IPS DF 19.7 (cell line): ENCODE measurements around the gene TTLL1.
"Not testable (repeated sequence)": the region's sequence is repeated elsewhere in the genome, so short reads cannot be mapped to it uniquely, and the experiment has no call there.

Source experiments
- DNase-seq: peaks from one replicate; pipeline ENCODE4 v3.0.0-alpha.2; 2013; ENCODE audit warnings: low read depth, low spot score

The TTLL1 gene

DNA sequence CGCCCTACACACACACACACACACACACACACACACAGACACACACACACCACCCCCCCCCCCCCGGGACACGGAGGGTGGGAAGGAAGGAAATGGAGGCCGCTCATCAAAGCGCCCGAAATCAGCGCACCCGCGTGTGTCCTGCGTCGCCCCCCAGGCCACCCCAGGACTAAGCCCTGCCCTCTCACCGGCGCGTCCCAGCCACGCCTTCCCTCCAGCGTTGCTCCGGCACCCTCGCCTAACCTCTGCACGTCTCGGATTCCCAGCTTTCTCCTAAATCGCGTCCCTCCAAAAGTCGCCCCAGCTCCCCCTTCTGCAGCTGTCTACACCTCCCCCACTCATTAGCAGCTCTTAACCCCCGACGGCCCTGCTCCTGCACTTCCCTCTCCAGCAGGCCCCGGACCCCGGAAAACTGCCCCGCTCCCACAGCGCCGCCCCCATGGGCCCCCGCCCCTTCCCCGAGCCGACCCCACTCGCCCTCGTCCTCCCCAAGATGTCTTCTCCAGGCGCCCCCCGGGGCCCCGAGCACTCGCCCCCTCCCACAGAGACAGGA lies 74.8 kb downstream of the TTLL1 start:
- no peak for DNase-seq

DNA sequence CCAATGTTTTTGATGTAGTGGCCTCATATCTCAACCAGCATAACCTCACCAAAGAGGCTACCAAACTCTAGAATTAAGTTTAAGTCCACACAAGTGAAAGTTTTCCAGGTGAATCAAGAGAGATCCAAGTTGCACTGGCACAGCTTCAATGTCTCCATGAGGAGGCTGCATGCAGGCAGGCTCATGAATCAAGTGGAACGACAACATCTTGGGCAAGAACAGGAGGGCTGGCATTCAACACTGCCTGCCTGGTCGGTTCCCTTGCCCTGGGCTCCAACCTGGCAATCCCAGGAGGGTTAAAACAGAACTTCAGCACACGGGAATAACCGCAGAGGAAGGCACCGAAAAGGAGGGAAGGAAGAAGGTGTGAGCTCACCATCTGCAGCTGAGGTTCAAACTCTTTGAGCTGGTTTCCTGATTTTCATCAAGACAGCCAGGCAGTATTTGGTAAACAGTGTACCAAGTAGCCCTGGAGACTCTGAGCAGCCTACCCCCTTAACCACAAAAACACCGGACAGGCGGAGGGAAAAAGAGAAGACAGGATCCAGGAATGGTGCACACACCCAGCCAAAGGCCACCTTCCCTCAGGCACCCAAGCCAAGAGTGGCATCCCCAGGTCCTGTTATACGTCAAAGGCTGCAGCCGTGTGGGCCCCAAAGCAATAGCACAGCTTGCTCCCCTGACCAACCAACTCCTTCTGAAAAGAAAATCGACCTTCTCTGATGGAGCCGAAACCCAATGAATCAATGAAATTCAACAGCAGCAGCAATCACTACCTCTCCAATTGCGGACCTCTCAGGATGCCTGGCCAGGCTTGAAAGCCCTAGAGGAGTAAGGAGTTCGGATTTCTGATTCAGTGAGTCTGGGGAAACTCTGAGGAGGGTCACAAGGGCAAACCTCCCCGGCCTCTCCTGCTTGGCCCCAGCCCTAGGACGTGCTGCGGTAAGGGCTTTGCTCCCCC lies 75.6 kb downstream of the TTLL1 start:
- no peak for DNase-seq

DNA sequence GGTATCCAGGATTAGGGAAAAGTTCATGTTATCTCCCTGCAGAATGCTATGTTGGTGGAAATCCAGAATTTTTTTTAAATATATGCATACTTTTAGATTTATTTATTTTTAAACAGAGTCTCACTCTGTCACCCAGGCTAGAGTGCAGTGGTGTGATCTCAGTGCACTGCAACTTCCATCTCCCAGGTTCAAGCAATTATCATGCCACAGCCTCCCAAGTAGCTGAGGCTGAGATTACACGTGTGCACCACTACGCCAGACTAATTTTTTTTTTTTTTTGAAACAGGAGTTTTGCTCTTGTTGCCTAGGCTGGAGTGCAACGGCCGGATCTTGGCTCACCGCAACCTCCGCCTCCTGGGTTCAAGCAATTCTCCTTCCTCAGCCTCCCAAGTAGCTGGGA lies 76.8 kb downstream of the TTLL1 start:
- DNase-seq, result no peak

DNA sequence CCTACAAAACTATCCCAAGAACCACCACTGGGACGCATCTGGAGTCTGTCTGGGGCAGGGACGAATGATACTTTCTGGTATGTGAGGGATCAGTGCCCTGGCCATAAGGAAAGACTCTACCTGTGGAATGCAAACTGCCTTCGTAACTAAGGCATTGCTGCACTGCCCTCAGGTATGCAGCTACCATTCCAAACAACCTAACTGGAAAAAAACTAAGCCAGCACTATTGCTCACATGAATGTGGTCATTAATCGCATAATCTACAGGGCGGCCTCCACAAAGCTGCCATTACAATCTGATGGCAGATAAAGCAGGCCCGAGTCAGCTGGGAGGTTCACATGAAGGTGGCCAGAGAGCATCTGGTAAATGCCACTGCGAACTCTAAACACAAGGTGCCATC lies 78.1 kb downstream of the TTLL1 start:
- DNase-seq, result no peak

DNA sequence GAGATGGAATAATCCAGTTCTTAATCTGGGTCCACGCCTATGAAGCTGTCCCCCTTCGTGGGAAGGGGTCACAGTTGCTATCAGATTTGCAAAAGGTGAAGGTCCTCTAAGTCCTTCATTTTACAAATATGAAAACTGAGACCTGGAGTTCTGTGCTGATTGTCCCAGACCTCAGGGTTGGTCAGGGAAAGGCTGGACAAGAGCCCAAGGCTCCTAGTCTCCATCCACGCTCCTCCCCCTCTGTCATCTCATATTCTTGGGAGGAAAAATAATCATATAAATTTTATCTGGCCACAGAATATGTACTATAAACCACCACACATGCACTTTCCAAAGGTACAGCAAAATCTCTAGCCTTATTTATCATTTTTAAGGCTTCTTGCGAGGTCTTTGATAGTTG lies 79.7 kb downstream of the TTLL1 start:
- DNase-seq, result no peak

DNA sequence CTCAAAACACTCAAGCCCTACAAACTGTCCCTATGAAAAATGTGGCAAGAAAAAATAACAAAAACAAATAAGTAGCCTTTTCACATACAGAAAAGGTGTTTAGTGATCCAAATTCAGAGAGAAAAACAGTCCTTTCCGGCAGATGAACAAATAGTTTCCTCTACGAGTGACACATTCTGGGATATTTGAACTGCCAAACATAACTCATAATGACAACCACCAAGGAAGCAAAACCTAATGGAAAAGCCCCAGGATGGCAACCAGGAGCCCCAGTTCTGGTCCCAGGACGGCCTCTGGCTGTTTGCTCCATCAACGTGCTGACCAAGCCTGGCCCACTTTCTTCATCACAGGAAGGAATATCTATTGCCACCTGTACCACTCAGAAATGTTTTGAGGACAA lies 80.3 kb downstream of the TTLL1 start:
- no peak for DNase-seq

DNA sequence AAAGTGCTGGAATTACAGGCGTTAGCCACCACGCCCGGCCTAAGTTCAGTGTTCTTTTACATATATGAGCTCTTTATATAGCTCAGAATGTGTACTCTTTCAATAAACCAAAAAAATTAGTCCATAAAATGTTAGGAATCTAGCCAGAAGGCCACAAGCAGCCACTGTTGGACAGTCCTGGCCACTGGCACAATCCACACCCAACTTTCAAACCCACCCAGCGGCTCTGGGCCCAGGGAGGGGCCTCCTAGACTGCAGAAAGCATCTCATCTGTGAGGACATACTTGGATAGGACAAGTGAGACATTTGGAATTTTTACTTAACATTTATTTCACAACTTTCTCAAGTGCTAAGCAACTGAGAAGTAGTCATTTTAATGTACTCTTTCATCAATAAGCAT lies 80.7 kb downstream of the TTLL1 start:
- DNase-seq, result no peak

DNA sequence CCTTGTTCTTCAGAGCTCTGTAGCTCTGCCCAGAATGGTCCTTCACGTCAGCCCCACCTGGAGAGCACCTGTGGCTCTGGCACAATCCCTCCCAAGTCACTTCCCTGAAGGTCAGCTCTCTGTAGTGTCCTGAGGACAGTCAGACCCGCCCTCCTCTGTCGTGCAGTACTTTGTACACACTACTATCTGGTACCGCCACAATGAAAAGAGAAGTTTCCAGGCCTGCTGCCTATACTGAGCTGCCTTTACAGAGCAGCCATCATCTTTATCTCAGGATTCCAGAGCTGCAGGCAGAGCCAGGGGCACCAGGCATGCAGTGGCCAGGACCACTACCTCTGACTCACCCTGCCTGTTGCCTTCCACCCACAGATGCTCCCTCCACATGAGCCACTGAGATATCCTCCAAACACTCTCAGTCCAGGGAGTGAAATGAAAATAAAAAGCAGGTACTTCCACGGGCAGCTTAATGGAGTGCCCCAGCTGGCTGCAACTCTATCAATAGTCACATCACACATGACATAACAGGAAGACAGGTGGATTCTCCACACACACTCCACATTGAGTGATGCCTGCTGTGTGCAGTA lies 81.6 kb downstream of the TTLL1 start:
- DNase-seq, result no peak

DNA sequence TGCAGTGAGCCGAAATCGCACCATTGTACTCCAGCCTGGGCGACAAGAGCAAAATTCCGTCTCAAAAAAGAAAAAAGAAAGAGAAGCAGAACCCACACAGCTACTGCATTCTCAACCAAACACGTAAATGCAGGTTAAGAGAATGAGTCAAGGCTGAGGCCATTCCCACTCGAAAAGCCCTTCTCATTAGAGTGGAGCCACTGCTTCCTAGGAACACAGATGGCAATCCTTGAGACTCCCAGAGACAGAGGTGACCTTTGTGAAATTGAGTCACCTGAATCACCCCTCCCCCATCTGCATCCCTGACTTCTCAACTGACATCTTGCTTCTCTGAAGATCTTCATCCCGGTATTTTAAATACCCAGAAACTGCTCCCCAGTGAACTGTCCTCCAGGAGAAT lies 82.4 kb downstream of the TTLL1 start:
- DNase-seq, result no peak

DNA sequence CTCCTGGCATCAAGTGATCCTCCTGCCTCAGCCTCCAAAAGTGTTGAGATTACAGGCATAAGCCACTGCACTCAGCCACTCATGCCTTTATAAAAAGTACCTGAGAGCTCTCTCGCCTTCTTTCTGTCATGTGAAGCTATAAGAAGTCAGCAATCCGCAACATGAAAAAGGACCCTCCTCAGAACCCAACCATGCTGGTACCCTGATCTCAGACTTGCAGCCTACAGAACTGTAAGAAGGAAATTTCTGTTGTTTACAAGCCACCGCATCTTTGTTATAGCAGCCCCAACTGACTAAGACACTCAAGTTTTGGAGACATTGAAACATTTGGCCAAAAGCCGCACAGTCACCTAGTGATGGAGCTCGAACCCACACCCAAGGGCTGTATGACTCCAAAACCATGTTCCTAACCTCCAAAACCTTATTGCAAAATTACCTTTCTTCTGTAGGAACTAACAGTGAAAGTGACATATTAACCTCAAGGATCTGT lies 83.1 kb downstream of the TTLL1 start:
- DNase-seq, result no peak

DNA sequence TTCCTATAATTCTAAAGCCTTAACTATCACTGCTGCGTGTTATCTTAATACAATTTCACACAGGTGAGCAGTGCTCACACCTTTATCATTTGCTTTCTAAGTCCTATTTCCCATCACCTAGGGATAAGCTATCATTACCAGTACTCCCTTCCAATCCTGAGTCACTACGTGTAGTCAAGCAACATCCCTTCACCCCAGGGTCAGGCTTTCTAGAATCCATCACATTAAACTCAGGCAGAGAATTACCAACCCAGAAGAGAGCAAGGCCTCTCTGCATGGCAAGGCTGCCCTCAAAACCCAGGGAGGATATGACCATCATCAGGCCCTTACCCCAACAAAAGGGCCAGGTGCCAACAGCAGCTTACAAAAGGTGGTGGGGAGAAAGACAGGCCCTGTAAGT lies 84.1 kb downstream of the TTLL1 start:
- no peak for DNase-seq

DNA sequence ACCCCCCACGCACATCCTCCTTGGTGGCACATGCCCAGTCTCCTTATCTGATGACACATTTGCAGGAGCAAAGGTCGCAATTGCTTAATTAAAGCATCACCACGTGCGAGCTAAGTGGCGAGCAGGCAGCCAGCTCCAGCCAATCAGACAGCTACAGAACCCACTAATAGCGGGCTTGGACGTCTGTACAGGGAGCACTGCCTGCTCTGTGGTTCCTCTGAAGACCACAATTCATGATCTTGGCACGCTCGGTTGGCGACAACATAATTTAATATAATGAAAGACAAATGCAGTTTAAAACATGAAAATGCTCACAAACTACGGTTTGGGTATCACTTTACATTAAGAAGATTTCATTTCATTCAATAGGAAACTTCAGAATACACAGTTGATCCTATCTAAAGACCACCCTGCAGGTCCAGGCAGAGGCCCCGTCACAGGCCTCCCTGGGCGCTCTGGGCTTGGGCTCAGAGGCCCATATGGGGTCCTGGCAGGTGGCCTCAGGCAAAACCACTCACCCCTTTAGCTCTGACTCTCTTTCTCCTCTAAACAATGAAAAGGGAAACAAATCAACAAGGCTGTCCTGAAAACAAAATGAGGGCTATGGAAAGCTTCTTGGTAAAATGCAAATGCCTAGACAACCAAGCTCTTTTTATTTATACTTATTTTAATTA lies 84.7 kb downstream of the TTLL1 start:
- no peak for DNase-seq

DNA sequence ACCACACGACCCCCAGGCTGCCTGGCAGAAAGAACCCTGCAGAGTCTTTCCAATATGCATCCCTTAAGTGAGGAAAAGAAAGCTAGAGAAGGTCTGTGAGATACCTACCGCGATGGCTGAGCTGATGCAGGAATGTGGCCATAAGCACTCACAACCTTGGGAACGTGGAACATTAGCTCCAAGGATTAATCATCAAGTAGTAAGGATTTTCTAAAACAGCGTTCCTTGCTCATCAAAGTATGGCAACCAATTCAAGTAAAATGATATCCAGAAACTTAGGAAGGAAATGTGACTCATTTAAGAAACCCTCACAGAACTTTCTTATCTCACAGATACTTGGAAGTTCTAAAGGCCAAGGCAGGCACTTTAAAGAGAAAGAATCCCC lies 87.0 kb downstream of the TTLL1 start:
- DNase-seq, result no peak

DNA sequence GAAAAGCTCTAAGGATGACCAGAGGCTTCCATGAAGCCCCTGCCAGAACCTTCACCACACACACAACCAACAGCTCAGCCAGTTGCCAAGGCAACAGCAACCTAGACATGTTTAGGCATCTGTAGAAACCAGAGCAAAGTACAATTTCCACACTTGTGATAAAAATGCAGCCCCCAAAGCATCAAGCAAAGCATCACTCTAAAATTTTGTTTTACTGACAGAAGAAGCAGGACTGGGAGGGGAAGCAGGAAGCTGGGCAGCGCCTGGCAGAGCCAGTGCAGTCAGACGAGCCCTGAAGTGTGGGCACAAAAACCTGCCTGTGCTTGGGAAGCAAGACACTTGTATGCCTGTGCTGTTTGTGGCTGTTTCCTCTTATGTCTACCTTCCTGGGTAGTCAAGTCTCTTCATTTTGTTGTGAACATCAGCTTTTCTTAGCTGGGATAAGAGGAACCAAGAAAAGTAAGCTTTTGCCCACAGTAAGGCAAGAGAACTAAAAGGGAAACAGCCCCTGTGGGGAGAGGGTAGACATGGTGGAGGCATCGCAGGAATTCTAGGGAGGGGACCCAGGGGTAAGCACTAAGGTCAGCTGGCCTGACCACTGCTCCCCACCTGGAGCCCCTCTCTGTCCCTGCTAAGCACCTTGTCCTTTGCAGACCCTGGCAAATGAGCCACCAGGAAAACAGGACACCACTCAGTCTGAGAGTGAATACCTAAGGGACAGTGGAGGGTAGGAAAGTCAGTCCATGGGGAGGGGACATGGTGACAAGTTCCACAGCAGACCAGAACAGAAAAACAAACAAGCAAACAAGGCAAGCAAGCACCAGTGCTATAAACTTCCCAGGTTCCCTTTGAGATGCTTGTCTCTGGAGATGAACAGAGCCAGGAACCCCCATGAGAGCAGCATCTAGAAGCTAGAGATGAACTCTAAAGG lies 87.7 kb downstream of the TTLL1 start:
- no peak for DNase-seq

DNA sequence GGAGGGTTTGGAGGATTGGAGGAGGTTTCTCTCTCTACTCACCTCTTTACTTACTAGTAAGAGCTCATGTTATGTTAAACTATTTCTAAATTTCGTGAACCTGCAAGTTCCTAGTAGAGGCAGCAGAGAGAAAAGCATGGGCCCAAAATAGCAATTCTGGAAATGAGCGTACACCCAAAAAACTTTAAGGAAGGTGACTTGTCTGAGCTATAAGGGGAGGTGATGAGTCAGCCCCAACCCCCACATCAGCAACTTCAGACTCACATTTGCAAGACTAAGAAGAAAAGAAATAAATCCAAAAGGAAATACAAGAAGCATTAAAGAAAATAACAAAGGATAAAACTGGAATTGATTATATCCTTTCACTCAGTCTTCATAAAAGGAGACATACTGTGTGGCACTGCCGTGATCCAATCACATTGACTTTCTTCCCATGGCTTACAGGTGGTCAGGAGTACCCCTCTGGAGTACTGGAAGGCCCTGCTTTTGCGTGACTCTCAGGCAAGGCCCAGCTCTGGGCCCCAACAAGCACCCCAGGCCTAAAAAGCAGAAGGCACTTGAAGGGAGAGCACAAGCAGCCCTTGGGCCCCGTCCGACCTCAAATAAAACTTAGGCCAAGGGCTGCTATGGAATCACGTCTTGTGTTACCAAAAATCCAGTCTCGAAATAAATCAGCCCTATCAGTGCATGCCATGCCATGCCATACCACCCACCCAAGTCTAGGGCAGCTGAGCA lies 88.6 kb downstream of the TTLL1 start:
- no peak for DNase-seq

DNA sequence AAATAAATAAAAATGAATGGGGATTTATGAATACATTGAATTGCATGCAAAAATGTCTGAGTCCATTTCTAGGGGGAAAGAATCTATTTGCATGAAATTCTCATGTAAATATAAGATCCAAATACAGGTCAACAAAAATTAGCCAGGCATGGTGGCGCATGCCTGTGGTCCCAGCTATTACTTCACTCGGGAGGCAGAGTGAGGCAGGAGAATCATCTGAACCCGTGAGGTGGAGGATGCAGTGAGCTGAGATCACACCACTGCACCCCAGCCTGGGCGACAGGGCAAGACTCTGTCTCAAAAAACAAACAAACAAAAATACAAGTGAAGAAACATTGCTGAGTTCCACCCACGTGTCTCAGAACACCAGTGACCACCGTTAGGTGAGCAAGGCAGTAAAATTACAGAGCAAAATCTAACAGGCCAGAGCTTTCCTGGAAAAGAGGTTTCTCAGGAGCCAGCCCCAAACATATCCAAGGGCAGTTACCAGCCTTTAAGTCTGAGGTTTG lies 91.6 kb downstream of the TTLL1 start:
- no peak for DNase-seq

DNA sequence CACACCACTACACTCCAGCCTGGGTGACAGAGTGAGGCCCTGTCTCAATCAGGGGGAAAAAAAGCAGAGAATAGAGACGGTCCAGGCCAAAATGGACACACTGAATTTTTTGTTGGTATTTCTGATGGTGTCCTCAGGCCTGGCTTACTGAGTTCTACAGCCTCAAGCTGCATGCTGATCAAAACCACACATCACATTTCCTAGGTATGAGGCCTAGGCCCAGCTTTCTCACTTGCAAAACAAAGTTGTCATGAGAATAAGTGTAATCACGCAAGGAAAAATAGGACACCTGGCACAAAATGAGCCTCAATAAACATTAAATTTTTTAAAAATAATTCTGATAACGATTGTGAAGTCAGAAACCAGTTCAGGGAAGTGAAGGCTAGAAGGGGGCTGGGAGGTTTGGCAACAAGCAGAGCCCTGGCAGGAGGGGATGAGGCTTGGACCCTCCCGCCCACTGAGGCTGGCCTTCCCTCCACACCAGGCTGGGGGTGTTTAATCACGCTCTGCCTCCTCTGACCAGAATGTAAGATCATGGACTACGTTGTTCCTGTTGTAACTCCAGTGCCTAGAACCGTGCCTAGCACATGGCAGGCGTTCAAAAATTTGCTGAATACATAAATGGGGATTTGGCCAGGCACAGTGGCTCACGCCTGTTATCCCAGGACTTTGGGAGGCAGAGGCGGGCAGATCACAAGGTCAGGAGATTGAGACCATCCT lies 92.4 kb downstream of the TTLL1 start:
- DNase-seq, result no peak

DNA sequence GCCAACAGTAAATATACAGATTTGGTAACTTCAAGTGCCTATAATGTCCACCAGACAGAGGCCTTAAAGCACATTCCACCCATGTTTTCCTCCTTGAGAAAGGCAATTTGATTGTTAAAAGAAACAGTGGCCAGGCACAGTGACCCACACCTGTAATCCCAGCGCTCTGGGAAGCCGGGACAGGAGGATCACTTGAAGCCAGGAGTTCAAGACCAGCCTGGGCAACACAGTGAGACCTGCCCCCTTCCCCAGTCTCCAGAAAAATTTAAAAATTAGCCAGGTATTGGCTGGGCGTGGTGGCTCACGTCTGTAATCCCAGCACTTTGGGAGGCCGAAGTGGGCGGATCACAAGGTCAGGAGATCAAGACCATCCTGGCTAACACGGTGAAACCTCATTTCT lies 93.5 kb downstream of the TTLL1 start:
- DNase-seq, result not testable (repeated sequence)

DNA sequence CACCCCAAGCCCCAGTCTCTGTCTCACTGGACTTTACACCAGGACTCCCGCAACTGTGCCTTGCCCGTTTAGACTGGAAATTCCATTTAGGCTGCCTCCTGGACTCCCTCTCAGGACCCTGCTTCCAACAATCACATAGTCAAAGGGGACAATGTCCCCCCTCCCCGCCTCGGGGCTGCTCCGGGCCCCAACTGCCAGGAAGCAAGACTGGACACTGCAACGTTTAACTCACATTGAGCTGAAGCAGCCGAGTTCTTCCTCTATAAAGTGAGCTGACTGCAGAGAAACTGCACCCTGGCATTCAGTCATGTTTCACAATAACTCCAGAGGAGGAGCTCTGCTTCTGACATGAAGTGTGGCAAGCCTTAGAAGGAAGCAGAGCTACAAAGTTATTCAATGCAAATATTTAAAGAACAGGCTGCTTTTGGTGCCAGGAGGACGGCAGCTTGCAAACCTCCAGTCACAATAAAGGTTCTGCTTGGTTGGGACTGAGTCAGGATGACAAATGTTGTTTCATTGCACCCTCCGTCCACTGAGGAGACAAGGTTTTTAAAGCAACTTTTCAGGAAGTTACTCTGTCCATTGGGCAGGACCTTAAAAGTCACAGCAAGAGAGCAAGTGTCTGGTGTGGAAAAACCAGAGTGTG lies 94.2 kb downstream of the TTLL1 start:
- no peak for DNase-seq
